H1 (cell line): ENCODE measurements around the gene TBX21. TPM values are rescaled to one million over a fixed set of nuclear protein-coding genes. Genes with fewer than 3 reads are reported as not detected.

Experiments
- CTCF ChIA-PET: fragments of 300-600 bp; sonication (Branson Sonifier 250); formaldehyde crosslinking; loops from one replicate; lab custom pipeline; 2021; ENCODE audit not compliant: partially characterized antibody; lab: Charles Lee
- POLR2A ChIA-PET: fragments of 300-600 bp; sonication (Branson Sonifier 250); formaldehyde crosslinking; loops from one replicate; lab custom pipeline; 2021; ENCODE audit warnings: inconsistent platforms; ENCODE audit not compliant: partially characterized antibody; lab: Charles Lee
- DNase-seq, 2 experiments: peaks; one replicate each; pipeline versions ENCODE4 v3.0.0 to v3.0.0-alpha.2; 2010 to 2022; ENCODE audit warnings: low spot score in 2 of 2, low read depth in 1 of 2, mixed read lengths in 1 of 2
- FAIRE-seq: peaks from 2 replicates; lab custom pipeline; 2011; peaks lifted over from hg19 to GRCh38; lab: Jason Lieb, UNC
- H2AFZ ChIP-seq: 2 replicates; pipeline ENCODE4 v1.8.1; 2012; ENCODE audit warnings: low read length, inconsistent platforms
- H2AK5ac ChIP-seq: 2 replicates; pipeline ENCODE4 v1.6.1; 2013; ENCODE audit warnings: low read depth, low read length
- H2BK120ac ChIP-seq: replicated peaks from 2 replicates; pipeline ENCODE3; 2013; ENCODE audit warnings: low read depth, low read length, inconsistent platforms
- H2BK12ac ChIP-seq: 2 replicates; pipeline ENCODE4 v1.6.1; 2013; ENCODE audit warnings: low read depth, low read length
- H2BK15ac ChIP-seq: 2 replicates; pipeline ENCODE4 v1.6.1; 2013; ENCODE audit warnings: low read length
- H2BK20ac ChIP-seq: 2 replicates; pipeline ENCODE4 v1.6.1; 2013; ENCODE audit warnings: low read length
- H2BK5ac ChIP-seq: 2 replicates; pipeline ENCODE4 v1.6.1; 2013; ENCODE audit warnings: low read depth, low read length
- H3K14ac ChIP-seq: 2 replicates; pipeline ENCODE4 v1.6.1; 2013; ENCODE audit warnings: inconsistent platforms; ENCODE audit not compliant: insufficient read length
- H3K18ac ChIP-seq: 2 replicates; pipeline ENCODE4 v1.6.1; 2013; ENCODE audit warnings: low read length; ENCODE audit errors: extremely low read depth
- H3K23ac ChIP-seq: 2 replicates; pipeline ENCODE4 v1.6.1; 2013; ENCODE audit warnings: inconsistent platforms; ENCODE audit not compliant: insufficient read length
- H3K23me2 ChIP-seq: 2 replicates; pipeline ENCODE4 v1.6.1; 2013; ENCODE audit warnings: low read depth, low read length
- H3K27ac ChIP-seq: 2 replicates; pipeline ENCODE4 v1.6.1; 2011; ENCODE audit warnings: low read depth, low read length, inconsistent platforms
- H3K27me3 ChIP-seq, 4 experiments: replicated peaks in 1 of 4; 1 replicate in 1 of 4; 2 replicates in 3 of 4; pipeline versions ENCODE4 v1.6.1 to v1.8.1; 2011 to 2013; ENCODE audit warnings: low read length in 3 of 4, mild to moderate bottlenecking in 3 of 4, inconsistent platforms in 2 of 4, mixed read lengths in 2 of 4, moderate library complexity in 1 of 4; ENCODE audit not compliant: control insufficient read depth in 3 of 4, insufficient read depth in 3 of 4; ENCODE audit errors: extremely low read depth in 1 of 4
- H3K36me3 ChIP-seq, 4 experiments: 2 replicates each; pipeline versions ENCODE4 v1.6.1 to v1.8.1; 2011 to 2013; ENCODE audit warnings: mild to moderate bottlenecking in 4 of 4, low read length in 3 of 4, moderate library complexity in 2 of 4, control low read depth in 1 of 4, inconsistent platforms in 1 of 4; ENCODE audit not compliant: insufficient read depth in 4 of 4, control insufficient read depth in 2 of 4
- H3K4ac ChIP-seq: replicated peaks from 2 replicates; pipeline ENCODE3; 2013; ENCODE audit warnings: low read length, low read depth, mixed read lengths, inconsistent platforms; ENCODE audit not compliant: insufficient read length
- H3K4me1 ChIP-seq, 4 experiments: replicated peaks in 1 of 4; 1 replicate in 1 of 4; 2 replicates in 3 of 4; pipeline versions ENCODE4 v1.6.1 to v1.8.1; 2011 to 2013; ENCODE audit warnings: low read length in 3 of 4, inconsistent platforms in 2 of 4, mixed read lengths in 1 of 4; ENCODE audit not compliant: insufficient read depth in 4 of 4, control insufficient read depth in 3 of 4
- H3K4me2 ChIP-seq, 2 experiments: 2 replicates each; pipeline versions ENCODE4 v1.6.1 to v1.8.1; 2011 to 2013; ENCODE audit warnings: low read depth in 2 of 2, low read length in 2 of 2, control low read depth in 1 of 2, inconsistent platforms in 1 of 2, mild to moderate bottlenecking in 1 of 2; ENCODE audit not compliant: insufficient read depth in 1 of 2
- H3K4me3 ChIP-seq, 4 experiments: fragments of 200-600, 300-600 bp in 1 of 4; sonication (generic), shearing (Covaris generic), sonication (Bioruptor Twin) in 1 of 4; 2 replicates each; pipeline versions ENCODE4 v1.5.1 to v1.8.1; 2011 to 2016; ENCODE audit warnings: low read length in 4 of 4, low read depth in 3 of 4, control low read depth in 2 of 4, inconsistent platforms in 2 of 4, mild to moderate bottlenecking in 2 of 4, mixed read lengths in 1 of 4, moderate library complexity in 1 of 4; ENCODE audit not compliant: insufficient read depth in 2 of 4; ENCODE audit errors: extremely low read depth in 1 of 4
- H3K56ac ChIP-seq: replicated peaks from 2 replicates; pipeline ENCODE3; 2013; ENCODE audit warnings: low read depth, mild to moderate bottlenecking, mixed read lengths, low read length, inconsistent platforms; ENCODE audit not compliant: insufficient read length
- H3K79me1 ChIP-seq: 2 replicates; pipeline ENCODE4 v1.6.1; 2013; ENCODE audit warnings: low read depth, low read length, control low read depth
- H3K79me2 ChIP-seq, 2 experiments: 2 replicates each; pipeline versions ENCODE4 v1.6.1 to v1.8.1; 2012 to 2013; ENCODE audit warnings: low read length in 2 of 2, mild to moderate bottlenecking in 2 of 2, inconsistent platforms in 1 of 2; ENCODE audit not compliant: insufficient read depth in 2 of 2, control insufficient read depth in 1 of 2
- H3K9ac ChIP-seq, 4 experiments: replicated peaks in 1 of 4; 1 replicate in 1 of 4; 2 replicates in 3 of 4; pipeline versions ENCODE4 v1.6.1 to v1.8.1; 2011 to 2013; ENCODE audit warnings: low read depth in 3 of 4, low read length in 3 of 4, control low read depth in 2 of 4, mild to moderate bottlenecking in 2 of 4, moderate library complexity in 2 of 4, inconsistent platforms in 1 of 4; ENCODE audit errors: extremely low read depth in 1 of 4
- H3K9me3 ChIP-seq, 2 experiments: 2 replicates each; pipeline versions ENCODE4 v1.6.1 to v1.8.1; 2012 to 2013; ENCODE audit warnings: mild to moderate bottlenecking in 2 of 2, moderate library complexity in 2 of 2, control low read depth in 1 of 2, inconsistent platforms in 1 of 2, low read depth in 1 of 2, low read length in 1 of 2, mixed read lengths in 1 of 2; ENCODE audit not compliant: insufficient read depth in 2 of 2
- H4K20me1 ChIP-seq, 2 experiments: replicated peaks in 1 of 2; 2 replicates each; pipeline versions ENCODE3 to v1.8.1; 2011 to 2013; ENCODE audit warnings: inconsistent platforms in 2 of 2, low read length in 2 of 2, mild to moderate bottlenecking in 1 of 2; ENCODE audit not compliant: insufficient read depth in 2 of 2, control insufficient read depth in 1 of 2
- H4K5ac ChIP-seq: 2 replicates; pipeline ENCODE4 v1.6.1; 2013; ENCODE audit warnings: low read length, low read depth, mixed read lengths, inconsistent platforms; ENCODE audit not compliant: insufficient read length
- H4K8ac ChIP-seq: 2 replicates; pipeline ENCODE4 v1.8.0; 2013; ENCODE audit warnings: mild to moderate bottlenecking, moderate library complexity, low read length, inconsistent platforms; ENCODE audit not compliant: insufficient read depth; ENCODE audit errors: extremely low read depth
- H4K91ac ChIP-seq: replicated peaks from 2 replicates; pipeline ENCODE3; 2013; ENCODE audit warnings: low read length, mixed read lengths, inconsistent platforms; ENCODE audit not compliant: insufficient read length
- ATF2 ChIP-seq: IDR thresholded peaks from 2 replicates; pipeline ENCODE4 v1.6.1; 2012; ENCODE audit warnings: low read length, inconsistent platforms
- GABPA ChIP-seq: IDR thresholded peaks from 2 replicates; pipeline ENCODE4 v1.6.1; 2011; ENCODE audit warnings: mild to moderate bottlenecking, low read length, moderate library complexity, borderline replicate concordance; ENCODE audit not compliant: insufficient read depth
- HDAC2 ChIP-seq, 2 experiments: fragments of 300-600 bp in 1 of 2; sonication (generic) in 1 of 2; IDR thresholded peaks; 2 replicates each; pipeline ENCODE4 v1.6.1; 2011 to 2012; ENCODE audit warnings: low read depth in 2 of 2, low read length in 2 of 2, mild to moderate bottlenecking in 2 of 2, moderate library complexity in 2 of 2, borderline replicate concordance in 1 of 2, inconsistent platforms in 1 of 2
- PHF8 ChIP-seq: fragments of 200-600 bp; sonication (generic); conservative IDR thresholded peaks from 2 replicates; pipeline ENCODE4 v1.7.1; 2012; ENCODE audit warnings: low read depth, mild to moderate bottlenecking, inconsistent platforms, low read length, moderate library complexity
- POLR2A ChIP-seq, 2 experiments: IDR thresholded peaks; 1 replicate in 1 of 2; 2 replicates in 1 of 2; pipeline ENCODE4 v1.6.1; 2011; ENCODE audit warnings: low read depth in 2 of 2, low read length in 2 of 2, mild to moderate bottlenecking in 2 of 2; ENCODE audit errors: control extremely low read depth in 1 of 2
- RNF2 ChIP-seq: fragments of 200-900, 300-1000 bp; sonication (generic); IDR thresholded peaks from 2 replicates; pipeline ENCODE4 v1.7.1; 2016; ENCODE audit warnings: borderline replicate concordance, low read depth, mild to moderate bottlenecking, antibody characterized with exemption, low read length; ENCODE audit not compliant: poor library complexity, severe bottlenecking; ENCODE audit errors: missing control alignments
- SP2 ChIP-seq: IDR thresholded peaks from 2 replicates; pipeline ENCODE4 v1.6.1; 2012; ENCODE audit warnings: mild to moderate bottlenecking, low read length, inconsistent platforms
- SRF ChIP-seq: IDR thresholded peaks from 2 replicates; pipeline ENCODE4 v1.6.1; 2011; ENCODE audit warnings: mild to moderate bottlenecking, low read depth, low read length, moderate library complexity
- ZNF274 ChIP-seq: IDR thresholded peaks from 2 replicates; pipeline ENCODE4 v1.7.0; 2012; ENCODE audit warnings: low read length, borderline replicate concordance; ENCODE audit errors: extremely low read depth
- WGBS, 2 experiments: shearing (Covaris generic) in 1 of 2; methylation state at CpG; one replicate each; pipeline versions ENCODE4 v1.1.6 to v1.1.7; 2013 to 2015; ENCODE audit warnings: low lambda C conversion rate in 2 of 2, mixed read lengths in 2 of 2, inconsistent platforms in 1 of 2, low coverage in 1 of 2, missing lambda C conversion rate in 1 of 2; ENCODE audit not compliant: insufficient replicate concordance in 2 of 2, insufficient coverage in 1 of 2, insufficient read length in 1 of 2; ENCODE audit errors: extremely low coverage in 1 of 2, missing lambda C conversion rate in 1 of 2; 5-methylcytosine and 5-hydroxymethylcytosine counted together
- polyA plus RNA-seq, 7 experiments: library from polyadenylated mRNA; depleted of rRNA in 3 of 7; stranded (reverse) in 5 of 7; unstranded in 2 of 7; fragments of >200 nt in 5 of 7; fragments of 200-250 nt in 2 of 7; gene quantifications; 1 replicate in 5 of 7; 2 replicates in 1 of 7; 4 replicates in 1 of 7; pipeline versions ENCODE4 v1.2.1 to v1.2.3, GENCODE V29; 2011 to 2013; ENCODE audit warnings: missing spikeins in 2 of 7, mixed read lengths in 2 of 7
- total RNA-seq: library from RNA; stranded (reverse); fragmentation: NEBNext Ultra II Directional; extraction: Animal tissue kit (Norgen Biotek cat#: 25700); gene quantifications from 2 replicates; pipeline ENCODE4 v1.2.1, GENCODE V29; 2021

TBX21 gene
- total and polyA plus RNA-seq, 2 of the 8 experiments (the other 6 are each of a cell fraction or from before 2014, with no cell fraction given), result not detected

GRCh38 chr17:47774987-47775580, 42.0 kb downstream of the TBX21 start:
- 81% methylated on average over 1 of the region's 1 CpG; no CpG with 5 or more reads in 1 of the 2 experiments for WGBS, 2 experiments
- Histone ChIP-seq H3K18ac (no peak overlapping the region), H3K27ac (no peak overlapping the region), H3K23me2 (no peaks in the 10 kb centered on the region), H3K56ac (no peak overlapping the region), H3K4ac (no peak overlapping the region), H2BK12ac (no peak overlapping the region), H4K8ac (no peak overlapping the region), H4K91ac (no peak overlapping the region), H3K4me3 (no peak overlapping the region), H3K4me1 (no peaks in the 10 kb centered on the region), H3K9ac (no peak overlapping the region), H2BK5ac (no peak overlapping the region), H2AFZ (no peak overlapping the region), H2AK5ac (no peak overlapping the region), H3K9me3 (no peaks in the 10 kb centered on the region), H2BK20ac (no peak overlapping the region), H2BK120ac (no peak overlapping the region), H2BK15ac (no peak overlapping the region), H3K36me3 (no peaks in the 10 kb centered on the region), H3K4me2 (no peak overlapping the region), H3K79me1 (no peaks in the 10 kb centered on the region), H4K20me1 (peaks cover 0 to 2% of the 10 kb centered on the region in 2 experiments), H3K79me2 (no peaks in the 10 kb centered on the region), H3K14ac (no peak overlapping the region), H3K27me3 (peaks cover 0 to 16% (median 10%) of the 10 kb centered on the region in 4 experiments; a peak in 6 of 7 replicates), H3K23ac (no peak overlapping the region), H4K5ac (no peak overlapping the region)
- DNase-seq (no peak), FAIRE-seq (no peak)
- ChIA-PET POLR2A (no interaction called here), CTCF (interaction anchor here (0.9 to 8.2 kb wide), 10 partner anchors 9 to 109 kb away, joined by 3 to 57 read pairs (median 4); partner anchors contain the start of genes LRRC46, MRPL10 and SCRN2)
- TF ChIP-seq ATF2 (no peak), PHF8 (no peak), RNF2 (no peak), POLR2A (IDR thresholded peaks at IDR 0.05; ENCODE audit: control extremely low read depth in 1 of 2, low read depth in 2 of 2, low read length in 2 of 2) (no peak), GABPA (no peak), SRF (no peak), ZNF274 (no peak), HDAC2 (IDR thresholded peaks at IDR 0.05; ENCODE audit: borderline replicate concordance in 1 of 2, low read depth in 2 of 2, low read length in 2 of 2) (no peak), SP2 (no peak)
